HepG2 (cell line): ENCODE results near the gene ZNF285. TPM values are rescaled to one million over a fixed set of nuclear protein-coding genes. Genes with fewer than 3 reads are reported as not detected.

ENCODE experiments used
- ATAC-seq: fragments of 200-7000 bp; cut with Tn5 transposase; 3 replicates; pipeline ENCODE4 v1.9.1; 2020; ENCODE audit warnings: mild to moderate bottlenecking, moderate library complexity
- BruUV-seq: library from RNA; stranded (reverse); fragments of 400-500 nt; replicated peaks from 2 replicates; lab custom pipeline; 2021; lab: Mats Ljungman, UMichigan
- CTCF ChIA-PET: fragments of 300-600 bp; formaldehyde crosslinking; extraction: SDS; loops from one replicate; lab custom pipeline; 2021; ENCODE audit warnings: low total read pairs, inconsistent platforms, low intra/inter-chr PET ratio; lab: Yijun Ruan, JAX
- POLR2A ChIA-PET: fragments of 350-600 bp; sonication (Branson Sonifier 250); formaldehyde crosslinking; loops from one replicate; lab custom pipeline; 2020; ENCODE audit warnings: antibody characterized with exemption, inconsistent platforms; lab: Yijun Ruan, JAX
- DNase-seq: peaks from one replicate; pipeline ENCODE4 v3.0.0-alpha.2; 2015; ENCODE audit warnings: low spot score
- FAIRE-seq: peaks from 3 replicates; lab custom pipeline; 2011; peaks lifted over from hg19 to GRCh38; lab: Jason Lieb, UNC
- H2AFZ ChIP-seq: one replicate; pipeline ENCODE4 v1.6.1; 2011; ENCODE audit warnings: low read length, inconsistent platforms
- H3K27ac ChIP-seq: fragments of 300-600 bp; 3 replicates; pipeline ENCODE4 v1.8.0; 2011; ENCODE audit warnings: mixed run types, mild to moderate bottlenecking, mixed read lengths, low read length, inconsistent platforms; ENCODE audit not compliant: insufficient read depth; ENCODE audit errors: extremely low read length
- H3K27me3 ChIP-seq, 2 experiments: fragments of 200-600 bp in 1 of 2; 2 replicates in 1 of 2; 3 replicates in 1 of 2; pipeline versions ENCODE4 v1.6.0 to v1.8.0; 2011; ENCODE audit warnings: low read length in 2 of 2, mild to moderate bottlenecking in 2 of 2, moderate library complexity in 2 of 2, inconsistent platforms in 1 of 2; ENCODE audit not compliant: insufficient read depth in 2 of 2, control insufficient read depth in 1 of 2
- H3K36me3 ChIP-seq, 2 experiments: fragments of 200-600 bp in 1 of 2; replicated peaks in 1 of 2; 2 replicates in 1 of 2; 3 replicates in 1 of 2; pipeline versions ENCODE4 v1.5.1 to v1.8.0; 2011; ENCODE audit warnings: low read length in 2 of 2, inconsistent platforms in 1 of 2; ENCODE audit not compliant: insufficient read depth in 2 of 2, control insufficient read depth in 1 of 2
- H3K4me1 ChIP-seq: 2 replicates; pipeline ENCODE4 v1.5.1; 2012; ENCODE audit warnings: low read length, inconsistent platforms; ENCODE audit not compliant: insufficient read depth
- H3K4me2 ChIP-seq: 2 replicates; pipeline ENCODE4 v1.6.0; 2011; ENCODE audit warnings: low read depth, low read length, inconsistent platforms
- H3K4me3 ChIP-seq, 3 experiments: fragments of 200-600 bp in 1 of 3; sonication (generic), shearing (Covaris generic) in 1 of 3; replicated peaks in 1 of 3; 2 replicates each; pipeline ENCODE4 v1.5.1; 2011 to 2016; ENCODE audit warnings: low read length in 3 of 3, inconsistent platforms in 2 of 3, low read depth in 2 of 3, mild to moderate bottlenecking in 2 of 3, control low read depth in 1 of 3, mixed read lengths in 1 of 3; ENCODE audit not compliant: insufficient read depth in 1 of 3
- H3K79me2 ChIP-seq: one replicate; pipeline ENCODE4 v1.6.1; 2011; ENCODE audit warnings: low read length, inconsistent platforms; ENCODE audit not compliant: insufficient read depth
- H3K9ac ChIP-seq: 2 replicates; pipeline ENCODE4 v1.6.0; 2011; ENCODE audit warnings: mild to moderate bottlenecking, low read depth, low read length, inconsistent platforms; ENCODE audit not compliant: insufficient read depth
- H3K9me3 ChIP-seq: 2 replicates; pipeline ENCODE4 v1.5.1; 2012; ENCODE audit warnings: mild to moderate bottlenecking, low read length
- H4K20me1 ChIP-seq: 2 replicates; pipeline ENCODE4 v1.6.0; 2011; ENCODE audit warnings: inconsistent platforms, mild to moderate bottlenecking, low read length, moderate library complexity; ENCODE audit not compliant: insufficient read depth
- CHD2 ChIP-seq: IDR thresholded peaks from 2 replicates; pipeline ENCODE4 v1.6.1; 2011; ENCODE audit warnings: low read depth, low read length, improper control_type of control experiment
- MTF1 ChIP-seq: sonication (generic); formaldehyde crosslinking; IDR thresholded peaks from 2 replicates; pipeline ENCODE4 v1.5.0; 2020; ENCODE audit warnings: missing genetic modification reagents
- SRSF1 ChIP-seq: fragments of 200-400 bp; formaldehyde crosslinking; optimal IDR thresholded peaks from 2 replicates; pipeline ENCODE3; 2017; ENCODE audit warnings: mild to moderate bottlenecking, low read depth, low read length, moderate library complexity
- TBX3 ChIP-seq: fragments of 450-650 bp; IDR thresholded peaks from 2 replicates; pipeline ENCODE4 v1.6.1; 2017; ENCODE audit warnings: antibody characterized with exemption, mild to moderate bottlenecking, inconsistent platforms, borderline replicate concordance
- TCF7L2 ChIP-seq: IDR thresholded peaks from 2 replicates; pipeline ENCODE4 v1.6.1; 2011; ENCODE audit warnings: mild to moderate bottlenecking, low read depth, low read length, moderate library complexity
- ZNF12 ChIP-seq: sonication (generic); formaldehyde crosslinking; IDR thresholded peaks from 2 replicates; pipeline ENCODE4 v1.5.0; 2020; ENCODE audit warnings: missing genetic modification reagents
- ZNF644 ChIP-seq: IDR thresholded peaks from 2 replicates; pipeline ENCODE4 v1.6.1; 2016; ENCODE audit warnings: low read depth
- WGBS: methylation state at CpG from one replicate; pipeline ENCODE4 v1.1.6; 2017; ENCODE audit warnings: low lambda C conversion rate; 5-methylcytosine and 5-hydroxymethylcytosine counted together
- in situ Hi-C: cut with HindIII; loops from 2 replicates; pipeline ENCODE4 v1.10.0; 2017; ENCODE audit warnings: low pct_unique_long_range_greater_than_20kb; ENCODE audit not compliant: extremely low pct_ligation_motif_present
- intact Hi-C: fragments of 100-400 bp; cut with micrococcal nuclease; formaldehyde crosslinking; loops from one replicate; pipeline ENCODE4 v1.10.0; 2022; ENCODE audit not compliant: unreplicated experiment
- polyA plus RNA-seq, 8 experiments: library from polyadenylated mRNA; depleted of rRNA in 3 of 8; stranded (reverse) in 7 of 8; unstranded in 1 of 8; fragments of >200 nt; fragmentation: Illumina TruSeq in 4 of 8; extraction: Trizol in 4 of 8; gene quantifications; 2 replicates each; pipeline versions ENCODE4 v1.2.1 to v1.2.3, GENCODE V29; 2011 to 2016; ENCODE audit warnings: low read depth in 4 of 8, missing spikeins in 1 of 8, mixed read lengths in 1 of 8; ENCODE audit not compliant: insufficient read depth in 1 of 8
- total RNA-seq, 5 experiments: library from RNA; depleted of rRNA; stranded (reverse); fragments of >200 nt; fragmentation: Illumina TruSeq; extraction: Trizol; gene quantifications; 2 replicates each; pipeline ENCODE4 v1.2.3, GENCODE V29; 2016; ENCODE audit warnings: low read depth in 1 of 5
- TF ChIP-seq, protein P1 (sequence below): IDR thresholded peaks from 2 replicates; pipeline ENCODE4 v1.6.1; 2016; ENCODE audit warnings: mild to moderate bottlenecking, missing biosample characterization, missing genetic modification reagents
- TF ChIP-seq, protein P2 (sequence below): sonication (generic); formaldehyde crosslinking; IDR thresholded peaks from 2 replicates; pipeline ENCODE4 v1.4.0; 2020; ENCODE audit warnings: low read depth, missing genetic modification reagents
- TF ChIP-seq, protein P3 (sequence below): sonication (generic); formaldehyde crosslinking; IDR thresholded peaks from 2 replicates; pipeline ENCODE4 v1.9.0; 2021; ENCODE audit warnings: missing genetic modification reagents, mild to moderate bottlenecking, borderline replicate concordance
- TF ChIP-seq, protein P4 (sequence below): sonication (generic); formaldehyde crosslinking; IDR thresholded peaks from 2 replicates; pipeline ENCODE4 v1.8.1; 2023; ENCODE audit warnings: mild to moderate bottlenecking, moderate library complexity, missing genetic modification reagents
- TF ChIP-seq, protein P5 (sequence below): sonication (generic); formaldehyde crosslinking; IDR thresholded peaks from 2 replicates; pipeline ENCODE4 v1.4.0; 2020; ENCODE audit warnings: missing genetic modification reagents
- TF ChIP-seq, protein P6 (sequence below): sonication (generic); formaldehyde crosslinking; IDR thresholded peaks from 2 replicates; pipeline ENCODE4 v1.9.0; 2021; ENCODE audit warnings: missing genetic modification reagents, mild to moderate bottlenecking, borderline replicate concordance

Gene ZNF285
- total and polyA plus RNA-seq, 2 of the 13 experiments (the other 11 are each of a cell fraction or from before 2014, with no cell fraction given) = 0.82 to 1.7 TPM

DNA sequence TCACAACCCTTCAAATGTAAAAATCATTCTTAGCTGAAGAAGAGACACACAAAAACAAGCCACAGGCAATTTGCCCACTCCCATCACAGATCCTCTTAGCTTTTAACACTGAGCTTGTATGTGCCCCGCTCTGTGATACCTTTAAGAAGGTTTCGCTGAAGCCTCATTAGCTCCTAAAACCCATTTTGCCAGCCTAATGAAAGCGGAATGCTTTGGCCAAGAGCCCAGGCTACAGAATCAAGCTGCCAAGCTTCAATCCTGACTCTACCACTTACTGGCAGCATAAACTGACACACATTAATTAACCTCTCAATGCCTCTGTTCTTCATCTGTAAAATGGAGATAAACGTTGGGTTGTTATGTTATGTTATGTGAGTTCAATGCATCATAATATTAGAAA lies 55.4 kb downstream of the ZNF285 start:
- intact Hi-C loops = no loop called here
- no peak for TF ChIP-seq SRSF1
- no peak for TF ChIP-seq CHD2
- no peak for TF ChIP-seq ZNF644 (CRISPR knock-in tag)
- TF ChIP-seq, protein P1, sequence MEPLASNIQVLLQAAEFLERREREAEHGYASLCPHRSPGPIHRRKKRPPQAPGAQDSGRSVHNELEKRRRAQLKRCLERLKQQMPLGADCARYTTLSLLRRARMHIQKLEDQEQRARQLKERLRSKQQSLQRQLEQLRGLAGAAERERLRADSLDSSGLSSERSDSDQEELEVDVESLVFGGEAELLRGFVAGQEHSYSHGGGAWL (CRISPR knock-in tag) = no peak
- TF ChIP-seq TCF7L2 = no peak
- no peak for TF ChIP-seq ZNF12 (CRISPR knock-in tag)
- no peak for TF ChIP-seq MTF1 (CRISPR knock-in tag)
- TF ChIP-seq, protein P2, sequence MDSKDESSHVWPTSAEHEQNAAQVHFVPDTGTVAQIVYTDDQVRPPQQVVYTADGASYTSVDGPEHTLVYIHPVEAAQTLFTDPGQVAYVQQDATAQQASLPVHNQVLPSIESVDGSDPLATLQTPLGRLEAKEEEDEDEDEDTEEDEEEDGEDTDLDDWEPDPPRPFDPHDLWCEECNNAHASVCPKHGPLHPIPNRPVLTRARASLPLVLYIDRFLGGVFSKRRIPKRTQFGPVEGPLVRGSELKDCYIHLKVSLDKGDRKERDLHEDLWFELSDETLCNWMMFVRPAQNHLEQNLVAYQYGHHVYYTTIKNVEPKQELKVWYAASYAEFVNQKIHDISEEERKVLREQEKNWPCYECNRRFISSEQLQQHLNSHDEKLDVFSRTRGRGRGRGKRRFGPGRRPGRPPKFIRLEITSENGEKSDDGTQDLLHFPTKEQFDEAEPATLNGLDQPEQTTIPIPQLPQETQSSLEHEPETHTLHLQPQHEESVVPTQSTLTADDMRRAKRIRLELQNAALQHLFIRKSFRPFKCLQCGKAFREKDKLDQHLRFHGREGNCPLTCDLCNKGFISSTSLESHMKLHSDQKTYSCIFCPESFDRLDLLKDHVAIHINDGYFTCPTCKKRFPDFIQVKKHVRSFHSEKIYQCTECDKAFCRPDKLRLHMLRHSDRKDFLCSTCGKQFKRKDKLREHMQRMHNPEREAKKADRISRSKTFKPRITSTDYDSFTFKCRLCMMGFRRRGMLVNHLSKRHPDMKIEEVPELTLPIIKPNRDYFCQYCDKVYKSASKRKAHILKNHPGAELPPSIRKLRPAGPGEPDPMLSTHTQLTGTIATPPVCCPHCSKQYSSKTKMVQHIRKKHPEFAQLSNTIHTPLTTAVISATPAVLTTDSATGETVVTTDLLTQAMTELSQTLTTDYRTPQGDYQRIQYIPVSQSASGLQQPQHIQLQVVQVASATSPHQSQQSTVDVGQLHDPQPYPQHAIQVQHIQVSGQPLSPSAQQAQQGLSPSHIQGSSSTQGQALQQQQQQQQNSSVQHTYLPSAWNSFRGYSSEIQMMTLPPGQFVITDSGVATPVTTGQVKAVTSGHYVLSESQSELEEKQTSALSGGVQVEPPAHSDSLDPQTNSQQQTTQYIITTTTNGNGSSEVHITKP (CRISPR knock-in tag) = no peak
- TF ChIP-seq, protein P3, sequence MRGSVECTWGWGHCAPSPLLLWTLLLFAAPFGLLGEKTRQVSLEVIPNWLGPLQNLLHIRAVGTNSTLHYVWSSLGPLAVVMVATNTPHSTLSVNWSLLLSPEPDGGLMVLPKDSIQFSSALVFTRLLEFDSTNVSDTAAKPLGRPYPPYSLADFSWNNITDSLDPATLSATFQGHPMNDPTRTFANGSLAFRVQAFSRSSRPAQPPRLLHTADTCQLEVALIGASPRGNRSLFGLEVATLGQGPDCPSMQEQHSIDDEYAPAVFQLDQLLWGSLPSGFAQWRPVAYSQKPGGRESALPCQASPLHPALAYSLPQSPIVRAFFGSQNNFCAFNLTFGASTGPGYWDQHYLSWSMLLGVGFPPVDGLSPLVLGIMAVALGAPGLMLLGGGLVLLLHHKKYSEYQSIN (CRISPR knock-in tag) = no peak
- TF ChIP-seq, protein P4, sequence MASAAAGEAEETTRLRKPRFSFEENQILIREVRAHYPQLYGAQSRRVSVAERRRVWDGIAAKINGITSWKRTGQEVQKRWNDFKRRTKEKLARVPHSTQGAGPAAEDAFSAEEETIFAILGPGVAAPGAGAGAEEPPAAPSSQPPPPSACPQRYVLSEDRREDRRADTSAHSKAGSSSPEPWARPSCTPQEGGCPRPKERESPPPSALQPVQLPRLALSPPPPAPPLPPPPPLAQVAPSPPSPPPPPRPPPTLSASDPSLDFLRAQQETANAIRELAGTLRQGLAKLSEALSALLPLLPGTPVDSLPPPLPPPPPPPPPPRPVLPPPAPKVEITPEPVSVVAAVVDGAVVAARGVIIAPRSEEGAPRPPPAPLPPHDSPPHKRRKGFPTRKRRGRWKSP (CRISPR knock-in tag) = no peak
- TF ChIP-seq, protein P5, sequence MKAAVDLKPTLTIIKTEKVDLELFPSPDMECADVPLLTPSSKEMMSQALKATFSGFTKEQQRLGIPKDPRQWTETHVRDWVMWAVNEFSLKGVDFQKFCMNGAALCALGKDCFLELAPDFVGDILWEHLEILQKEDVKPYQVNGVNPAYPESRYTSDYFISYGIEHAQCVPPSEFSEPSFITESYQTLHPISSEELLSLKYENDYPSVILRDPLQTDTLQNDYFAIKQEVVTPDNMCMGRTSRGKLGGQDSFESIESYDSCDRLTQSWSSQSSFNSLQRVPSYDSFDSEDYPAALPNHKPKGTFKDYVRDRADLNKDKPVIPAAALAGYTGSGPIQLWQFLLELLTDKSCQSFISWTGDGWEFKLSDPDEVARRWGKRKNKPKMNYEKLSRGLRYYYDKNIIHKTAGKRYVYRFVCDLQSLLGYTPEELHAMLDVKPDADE (CRISPR knock-in tag) = no peak
- TF ChIP-seq, protein P6, sequence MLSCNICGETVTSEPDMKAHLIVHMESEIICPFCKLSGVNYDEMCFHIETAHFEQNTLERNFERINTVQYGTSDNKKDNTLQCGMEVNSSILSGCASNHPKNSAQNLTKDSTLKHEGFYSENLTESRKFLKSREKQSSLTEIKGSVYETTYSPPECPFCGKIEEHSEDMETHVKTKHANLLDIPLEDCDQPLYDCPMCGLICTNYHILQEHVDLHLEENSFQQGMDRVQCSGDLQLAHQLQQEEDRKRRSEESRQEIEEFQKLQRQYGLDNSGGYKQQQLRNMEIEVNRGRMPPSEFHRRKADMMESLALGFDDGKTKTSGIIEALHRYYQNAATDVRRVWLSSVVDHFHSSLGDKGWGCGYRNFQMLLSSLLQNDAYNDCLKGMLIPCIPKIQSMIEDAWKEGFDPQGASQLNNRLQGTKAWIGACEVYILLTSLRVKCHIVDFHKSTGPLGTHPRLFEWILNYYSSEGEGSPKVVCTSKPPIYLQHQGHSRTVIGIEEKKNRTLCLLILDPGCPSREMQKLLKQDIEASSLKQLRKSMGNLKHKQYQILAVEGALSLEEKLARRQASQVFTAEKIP = no peak
- no peak for TF ChIP-seq TBX3

More for the DNA sequence above, 55.4 kb downstream of the ZNF285 start:
- no TSS peak for BruUV-seq
- POLR2A ChIA-PET = no interaction called here
- peaks cover 20% of the 10 kb centered on the region for H3K9me3 ChIP-seq
- H4K20me1 ChIP-seq = no peaks in the 10 kb centered on the region
- FAIRE-seq (no peak), DNase-seq (no peak), ATAC-seq (no peak)
- WGBS = 98% methylated on average over 4 of the region's 4 CpGs
- in situ Hi-C loops = no loop called here
- no peaks in the 10 kb centered on the region; a peak in 1 of 5 replicates for H3K27me3 ChIP-seq
- H3K79me2 ChIP-seq = no peaks in the 10 kb centered on the region
- H3K36me3 ChIP-seq = no peaks in the 10 kb centered on the region
- CTCF ChIA-PET = no interaction called here
- no peak overlapping the region for H3K4me2 ChIP-seq
- no peaks in the 10 kb centered on the region for H3K4me1 ChIP-seq
- no peak overlapping the region for H3K9ac ChIP-seq
- no peak overlapping the region for H2AFZ ChIP-seq
- no peak overlapping the region for H3K4me3 ChIP-seq
- H3K27ac ChIP-seq = no peak overlapping the region
